HG03139 (cell line): Measurements from ENCODE around the gene SPATA7.
"Not testable (repeated sequence)": the region's sequence is repeated elsewhere in the genome, so short reads cannot be mapped to it uniquely, and the experiment has no call there.

ENCODE experiments used
- ATAC-seq: cut with Tn5 transposase; IDR thresholded peaks from one replicate; pipeline ENCODE4 v1.9.1; 2021; ENCODE audit not compliant: unreplicated experiment

SPATA7 gene

DNA sequence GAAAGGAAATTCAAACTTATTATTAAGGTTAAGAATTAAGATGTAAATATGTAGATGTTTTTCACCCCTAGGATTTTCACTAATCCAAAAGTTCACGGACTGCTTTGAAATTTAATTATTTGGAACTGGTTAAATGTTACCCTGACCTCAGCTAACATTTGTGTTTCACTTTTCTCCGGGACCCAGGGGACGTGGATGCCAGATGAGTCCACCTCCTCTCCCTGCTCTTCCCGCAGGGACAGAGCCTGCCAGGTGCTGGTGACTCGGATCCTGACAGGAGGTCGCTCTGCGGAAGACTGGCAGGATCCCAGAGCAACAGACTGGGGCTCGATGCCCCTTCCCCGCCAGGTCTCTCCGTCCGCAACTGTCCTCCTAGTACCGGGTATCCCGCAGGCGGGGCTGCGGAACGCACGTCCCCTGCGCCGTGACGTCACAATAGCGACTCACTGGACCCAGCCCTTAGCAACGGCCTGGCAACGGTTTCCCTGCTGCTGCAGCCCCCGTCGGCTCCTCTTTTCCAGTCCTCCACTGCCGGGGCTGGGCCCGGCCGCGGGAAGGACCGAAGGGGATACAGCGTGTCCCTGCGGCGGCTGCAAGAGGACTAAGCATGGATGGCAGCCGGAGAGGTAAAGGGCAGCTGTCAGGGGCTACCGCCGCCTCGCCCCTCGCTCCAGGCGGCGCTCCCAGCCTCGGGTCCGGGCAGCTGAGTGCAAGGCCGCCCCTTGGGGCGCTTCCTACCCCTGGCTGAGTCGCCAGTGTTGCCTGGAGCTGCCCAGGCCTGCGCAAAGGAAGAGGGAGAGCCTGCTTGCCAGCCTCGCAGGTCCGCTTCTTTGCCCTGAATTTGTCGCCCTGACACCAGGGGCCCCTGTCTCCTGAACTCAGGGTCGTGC lies at the start of gene SPATA7:
Gene SPATA7 (plus strand): TSS at position 446 of the 890 bp plus-strand sequence. CDS start 162 bp downstream, at position 608.
- ATAC-seq: peak; percentile 99

GRCh38 chr14:88340357-88340756 lies 45.1 kb upstream of the SPATA7 start:
- ATAC-seq: no peak

DNA sequence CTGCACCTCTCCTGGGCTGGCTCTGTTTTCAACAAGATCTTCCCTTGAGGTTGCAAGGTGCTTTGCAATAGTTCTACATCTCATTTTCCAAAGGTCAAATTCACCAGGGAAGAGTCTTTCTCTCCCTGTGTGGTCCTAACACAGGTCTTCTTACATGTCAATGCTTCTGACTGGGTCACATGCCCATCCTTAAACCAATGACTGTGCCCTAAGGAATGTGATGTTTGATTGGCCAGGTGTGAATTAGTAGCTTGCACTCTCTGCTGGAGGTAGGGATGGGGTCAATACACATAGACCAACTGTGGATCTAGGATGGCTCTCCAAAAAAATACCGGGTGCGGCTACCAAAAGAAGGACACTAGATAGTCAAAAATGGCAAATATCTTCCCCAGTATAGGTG lies 42.5 kb upstream of the SPATA7 start:
- no peak for ATAC-seq

DNA sequence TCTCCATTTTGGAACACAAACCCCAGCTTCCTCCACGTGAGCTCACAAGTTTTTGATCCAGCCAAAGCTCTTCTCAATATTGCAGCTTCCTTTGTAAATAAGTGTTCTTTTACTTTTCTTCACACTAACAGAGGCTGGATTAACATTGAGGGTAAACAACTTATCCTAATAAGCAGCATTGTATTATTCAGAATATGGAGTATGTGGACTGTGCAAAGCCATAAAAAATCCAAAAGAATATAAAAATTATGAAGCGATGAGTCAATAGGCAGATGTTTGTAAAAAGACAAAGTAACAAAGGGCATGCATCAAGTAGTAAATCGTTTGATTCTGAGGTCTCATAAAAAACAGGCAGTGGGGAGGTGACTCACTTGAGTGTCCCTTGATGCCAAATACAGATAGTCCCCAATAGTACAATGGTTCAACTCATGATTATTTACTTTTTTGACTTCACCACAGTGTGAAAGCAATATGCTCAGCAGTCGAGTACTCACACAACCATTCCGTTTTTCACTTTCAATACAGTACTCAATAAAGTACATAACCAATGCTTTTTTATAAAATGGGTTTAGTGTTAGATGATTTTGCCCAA lies 39.3 kb upstream of the SPATA7 start:
- no peak for ATAC-seq

DNA sequence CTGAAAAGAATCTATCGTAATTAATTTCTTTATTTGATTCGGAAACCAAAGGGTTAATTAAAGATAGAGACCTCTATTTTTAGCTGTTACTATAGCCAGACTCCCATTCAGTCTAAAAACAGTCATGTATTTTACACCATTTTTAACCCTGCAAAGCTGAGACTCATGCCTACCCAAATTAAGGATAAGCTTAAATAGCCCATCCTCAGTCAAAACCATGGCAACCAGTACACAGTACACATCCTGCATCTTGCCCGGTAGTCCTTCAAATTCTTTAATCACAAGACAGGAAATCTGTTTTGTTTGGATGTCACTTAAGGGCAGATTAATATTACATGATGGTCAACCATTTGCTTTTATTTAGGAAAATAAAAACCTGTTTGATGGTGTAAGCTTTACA lies 36.9 kb upstream of the SPATA7 start:
- no peak for ATAC-seq

DNA sequence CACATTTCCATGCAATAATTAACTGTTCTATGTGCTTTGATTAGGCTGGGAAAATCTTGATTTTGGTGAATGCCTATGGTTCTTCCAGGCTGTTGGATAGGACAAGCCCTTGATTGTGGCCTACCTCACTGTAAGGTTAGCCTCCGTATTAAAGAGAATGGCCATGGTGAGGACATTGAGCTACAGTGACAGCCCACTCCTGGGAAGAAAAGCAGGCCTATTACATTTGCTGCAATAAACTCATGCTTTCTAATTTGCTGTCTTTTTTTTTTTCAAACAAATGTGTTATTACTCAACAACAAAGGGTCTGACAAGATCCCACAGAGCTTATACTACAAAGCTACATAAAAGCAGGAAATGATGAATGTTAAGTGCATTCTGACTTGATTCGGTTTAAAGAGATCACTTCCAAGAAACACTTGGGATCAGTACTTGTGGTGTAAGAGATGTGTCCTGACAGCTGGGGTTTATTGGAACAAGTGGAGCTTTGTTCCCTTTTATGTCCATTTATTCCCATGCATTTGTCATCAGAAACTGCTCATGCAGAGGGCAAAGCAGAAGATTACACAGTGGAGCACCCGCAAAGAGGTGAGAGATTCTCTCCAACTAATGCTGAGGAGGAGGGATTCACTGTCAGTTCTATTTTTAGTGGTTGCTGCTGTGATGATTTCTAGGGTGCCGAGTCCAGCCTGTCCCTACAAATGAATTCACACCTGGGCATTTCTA lies 33.3 kb upstream of the SPATA7 start:
- ATAC-seq: no peak

GRCh38 chr14:88352698-88353097 lies 32.8 kb upstream of the SPATA7 start:
- ATAC-seq: no peak

- ATAC-seq: no peak
Measured at GRCh38 chr14:88354358-88354757, 31.1 kb upstream of the SPATA7 start.

- ATAC-seq: no peak
Measured at GRCh38 chr14:88359500-88359899, 26.0 kb upstream of the SPATA7 start.

- no peak for ATAC-seq
Measured at GRCh38 chr14:88363644-88364043, 21.8 kb upstream of the SPATA7 start.

- ATAC-seq: no peak
Measured at GRCh38 chr14:88364710-88365413, 20.6 kb upstream of the SPATA7 start.

GRCh38 chr14:88369496-88369895 lies 16.0 kb upstream of the SPATA7 start:
- no peak for ATAC-seq

GRCh38 chr14:88379706-88380343 lies 5.6 kb upstream of the SPATA7 start:
- no peak for ATAC-seq

DNA sequence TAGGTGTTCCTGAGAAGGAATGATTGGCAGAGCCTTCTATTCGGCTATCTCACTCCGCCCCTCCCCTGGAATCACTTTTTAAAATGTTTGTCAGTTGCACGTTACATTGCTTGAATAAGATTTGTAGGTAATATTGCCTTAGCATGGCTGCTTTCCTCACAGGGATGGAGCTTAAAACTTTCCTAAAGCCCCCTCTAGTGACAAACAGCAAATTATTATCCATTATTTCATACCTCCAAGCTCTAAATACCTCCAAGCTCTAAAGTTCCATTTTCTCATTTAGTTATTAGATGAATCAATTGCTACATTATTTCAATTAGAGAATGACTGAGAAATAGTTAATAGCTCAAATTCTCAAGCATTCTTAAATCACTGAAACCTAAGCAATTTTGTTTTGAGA lies 5.1 kb upstream of the SPATA7 start:
- ATAC-seq: no peak

DNA sequence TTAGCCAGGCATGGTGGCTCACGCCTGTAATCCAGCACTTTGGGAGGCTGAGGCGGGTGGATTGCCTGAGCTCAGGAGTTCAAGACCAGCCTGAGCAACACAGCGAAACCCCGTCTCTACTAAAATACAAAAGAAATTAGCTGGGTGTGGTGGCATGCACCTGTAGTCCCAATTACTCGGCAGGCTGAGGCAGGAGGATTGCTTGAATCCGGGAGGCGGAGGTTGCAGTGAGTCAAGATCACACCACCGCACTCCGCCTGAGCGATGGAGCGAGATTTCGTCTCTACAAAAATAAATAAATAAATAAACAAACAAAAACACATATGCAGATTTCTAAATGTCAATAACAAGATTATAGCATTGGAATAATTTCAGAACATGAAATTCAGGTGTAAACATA lies 3.8 kb upstream of the SPATA7 start:
- ATAC-seq: not testable (repeated sequence)

GRCh38 chr14:88384718-88385117 lies 739 bp upstream of the SPATA7 start:
- no peak for ATAC-seq

DNA sequence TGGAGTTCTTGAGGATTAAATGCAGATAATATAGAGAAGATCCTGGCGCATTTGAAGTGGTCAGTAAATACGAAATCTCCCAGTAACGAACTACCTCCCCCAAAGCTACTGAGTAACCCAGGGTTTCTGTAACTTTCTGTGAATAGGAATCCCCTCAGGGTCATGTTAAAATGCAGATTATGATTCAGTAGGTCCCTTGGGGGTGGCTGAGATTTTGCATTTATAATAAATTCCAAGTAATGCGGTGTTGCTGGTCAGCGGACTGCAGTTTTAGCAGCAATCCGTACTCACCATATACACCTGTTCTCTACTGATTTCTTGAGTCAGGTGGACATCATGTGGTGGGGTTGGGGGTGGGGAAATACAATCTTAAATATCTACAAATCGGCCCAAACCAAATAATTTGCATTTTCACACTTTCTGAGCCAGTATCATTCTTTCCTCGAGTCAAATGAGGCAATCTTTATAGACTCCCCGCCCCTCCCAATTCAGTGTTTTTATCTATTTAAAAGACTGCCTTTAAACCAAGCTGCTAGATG lies 868 bp downstream of the SPATA7 start:
- no peak for ATAC-seq

GRCh38 chr14:88388741-88389282 lies 3.4 kb downstream of the SPATA7 start:
- no peak for ATAC-seq

DNA sequence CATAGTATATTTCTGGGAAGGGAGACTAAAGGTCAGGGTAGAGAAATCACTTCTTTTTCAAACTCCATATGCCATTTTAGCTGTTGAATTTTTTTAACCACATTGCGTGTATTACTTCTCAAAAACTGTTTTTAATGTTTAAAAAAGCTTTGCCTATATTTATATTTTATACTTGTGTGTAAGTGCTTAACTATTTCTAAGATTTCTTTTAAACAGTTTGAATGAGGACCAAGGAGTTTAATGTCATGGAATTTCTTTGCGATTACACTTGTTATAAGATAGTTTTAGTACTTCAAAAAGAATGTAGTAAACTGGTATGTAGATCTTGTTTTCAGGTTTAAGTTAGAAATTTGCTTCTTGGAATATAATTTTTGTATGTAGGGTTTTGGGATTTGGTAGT lies 7.2 kb downstream of the SPATA7 start:
- no peak for ATAC-seq

DNA sequence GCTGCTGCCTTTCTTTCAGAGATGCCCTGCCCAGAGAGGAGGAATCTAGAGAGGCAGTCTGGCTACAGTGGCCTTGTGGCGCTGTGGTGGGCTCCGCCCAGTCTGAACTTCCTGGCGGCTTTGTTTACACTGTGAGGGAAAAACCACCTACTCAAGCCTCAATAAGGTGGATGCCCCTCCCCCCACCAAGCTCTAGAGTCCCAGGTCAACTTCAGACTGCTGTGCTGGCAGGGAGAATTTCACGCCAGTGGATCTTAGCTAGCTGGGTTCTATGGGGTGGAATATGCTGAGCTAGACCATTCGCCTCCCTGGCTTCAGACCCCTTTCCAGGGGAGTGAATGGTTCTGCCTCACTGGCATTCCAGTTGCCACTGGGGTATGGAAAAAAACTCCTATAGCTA lies 25.6 kb downstream of the SPATA7 start:
- no peak for ATAC-seq
